Endothelial cell of umbilical vein (primary cell): ENCODE results near the gene TNFAIP8. TPM values are rescaled to one million over a fixed set of nuclear protein-coding genes. Genes with fewer than 3 reads are reported as not detected.
"Not testable (repeated sequence)": the region's sequence is repeated elsewhere in the genome, so short reads cannot be mapped to it uniquely, and the experiment has no call there.

Source experiments
- BruUV-seq: library from RNA; stranded (reverse); fragments of 400-500 nt; replicated peaks from 2 replicates; lab custom pipeline; 2021; lab: Mats Ljungman, UMichigan
- CTCF ChIA-PET: fragments of 300-600, 350-600 bp; sonication (Branson Sonifier 250); formaldehyde crosslinking; loops from one replicate; lab custom pipeline; 2021; ENCODE audit warnings: antibody characterized with exemption, inconsistent platforms; lab: Charles Lee
- POLR2A ChIA-PET: fragments of 300-600, 350-600 bp; sonication (Branson Sonifier 250); formaldehyde crosslinking; loops from one replicate; lab custom pipeline; 2021; ENCODE audit warnings: antibody characterized with exemption, inconsistent platforms; lab: Charles Lee
- DNase-seq: peaks from one replicate; pipeline ENCODE4 v3.0.0-alpha.2; 2011; ENCODE audit warnings: low read depth, low spot score
- FAIRE-seq: peaks from 2 replicates; lab custom pipeline; 2011; peaks lifted over from hg19 to GRCh38; lab: Jason Lieb, UNC
- H2AFZ ChIP-seq: 2 replicates; pipeline ENCODE4 v1.6.0; 2012; ENCODE audit warnings: low read depth, low read length, control low read depth, inconsistent platforms
- H3K27ac ChIP-seq: 2 replicates; pipeline ENCODE4 v1.5.1; 2011; ENCODE audit warnings: low read depth, mild to moderate bottlenecking, control low read depth, low read length, moderate library complexity; ENCODE audit not compliant: insufficient read depth
- H3K27me3 ChIP-seq, 2 experiments: 2 replicates each; pipeline versions ENCODE4 v1.6.0 to v1.6.1; 2011; ENCODE audit warnings: low read length in 2 of 2, mixed read lengths in 1 of 2; ENCODE audit not compliant: control insufficient read depth in 2 of 2, insufficient read depth in 2 of 2
- H3K36me3 ChIP-seq, 2 experiments: 2 replicates in 1 of 2; 3 replicates in 1 of 2; pipeline ENCODE4 v1.5.1; 2011; ENCODE audit warnings: low read length in 2 of 2, mild to moderate bottlenecking in 1 of 2, moderate library complexity in 1 of 2; ENCODE audit not compliant: control insufficient read depth in 2 of 2, insufficient read depth in 2 of 2; ENCODE audit errors: extremely low read depth in 1 of 2
- H3K4me1 ChIP-seq: 3 replicates; pipeline ENCODE4 v1.5.1; 2011; ENCODE audit warnings: mild to moderate bottlenecking, low read length; ENCODE audit not compliant: control insufficient read depth, insufficient read depth; ENCODE audit errors: extremely low read depth
- H3K4me2 ChIP-seq: 2 replicates; pipeline ENCODE4 v1.6.1; 2011; ENCODE audit warnings: low read length, control low read depth, mixed read lengths; ENCODE audit not compliant: insufficient read depth
- H3K4me3 ChIP-seq, 3 experiments: fragments of 200-600 bp in 1 of 3; sonication (generic), shearing (Covaris generic) in 1 of 3; replicated peaks in 1 of 3; 2 replicates each; pipeline ENCODE4 v1.5.1; 2011 to 2016; ENCODE audit warnings: control low read depth in 3 of 3, low read length in 3 of 3, mild to moderate bottlenecking in 2 of 3, inconsistent platforms in 1 of 3, low read depth in 1 of 3, moderate library complexity in 1 of 3; ENCODE audit not compliant: insufficient read depth in 1 of 3
- H3K79me2 ChIP-seq: 2 replicates; pipeline ENCODE4 v1.6.0; 2012; ENCODE audit warnings: low read length, inconsistent platforms; ENCODE audit not compliant: control insufficient read depth, insufficient read depth
- H3K9ac ChIP-seq: replicated peaks from 2 replicates; pipeline ENCODE3; 2011; ENCODE audit warnings: low read length, control low read depth; ENCODE audit not compliant: insufficient read depth; ENCODE audit errors: extremely low read depth
- H3K9me1 ChIP-seq: replicated peaks from 3 replicates; pipeline ENCODE4 v1.6.0; 2011; ENCODE audit warnings: mild to moderate bottlenecking, low read length; ENCODE audit not compliant: control insufficient read depth, insufficient read depth; ENCODE audit errors: extremely low read depth
- H3K9me3 ChIP-seq: replicated peaks from 2 replicates; pipeline ENCODE4 v1.5.1; 2012; ENCODE audit warnings: low read length, inconsistent platforms; ENCODE audit not compliant: control insufficient read depth, insufficient read depth
- H4K20me1 ChIP-seq: replicated peaks from 2 replicates; pipeline ENCODE3; 2011; ENCODE audit warnings: mild to moderate bottlenecking, low read length; ENCODE audit not compliant: control insufficient read depth, insufficient read depth; ENCODE audit errors: extremely low read depth
- CTCF ChIP-seq, 2 donors: IDR thresholded peaks; 1 replicate in 1 of 2; 2 replicates in 1 of 2; pipeline ENCODE4 v1.5.1; 2011; ENCODE audit warnings: low read length in 2 of 2, mild to moderate bottlenecking in 2 of 2, moderate library complexity in 2 of 2, control low read depth in 1 of 2, inconsistent platforms in 1 of 2, low read depth in 1 of 2; ENCODE audit not compliant: insufficient read depth in 1 of 2; ENCODE audit errors: extremely low read depth in 1 of 2
- EZH2 ChIP-seq: IDR thresholded peaks from 2 replicates; pipeline ENCODE4 v1.6.1; 2012; ENCODE audit warnings: borderline replicate concordance, low read depth, mild to moderate bottlenecking, moderate library complexity, low read length, inconsistent platforms; ENCODE audit not compliant: severe bottlenecking
- FOS ChIP-seq: IDR thresholded peaks from 2 replicates; pipeline ENCODE4 v1.6.1; 2011; ENCODE audit warnings: mild to moderate bottlenecking, low read length, moderate library complexity, borderline replicate concordance; ENCODE audit not compliant: insufficient read depth
- GATA2 ChIP-seq: IDR thresholded peaks from 2 replicates; pipeline ENCODE4 v1.7.0; 2011; ENCODE audit warnings: low read depth, mild to moderate bottlenecking, moderate library complexity, mixed read lengths, low read length; ENCODE audit not compliant: insufficient read length, insufficient read depth
- JUN ChIP-seq: IDR thresholded peaks from 2 replicates; pipeline ENCODE4 v1.6.1; 2011; ENCODE audit warnings: borderline replicate concordance, low read depth; ENCODE audit not compliant: insufficient read length, insufficient read depth
- MAX ChIP-seq: IDR thresholded peaks from 2 replicates; pipeline ENCODE4 v1.6.1; 2011; ENCODE audit not compliant: insufficient read depth, insufficient read length
- MYC ChIP-seq: IDR thresholded peaks from one replicate; pipeline ENCODE4 v1.6.1; 2011; ENCODE audit warnings: mild to moderate bottlenecking, low read depth, low read length
- POLR2A ChIP-seq: IDR thresholded peaks from 2 replicates; pipeline ENCODE4 v1.6.1; 2012; ENCODE audit warnings: low read depth, mild to moderate bottlenecking, control low read depth, low read length
- POLR2AphosphoS5 ChIP-seq: IDR thresholded peaks from 2 replicates; pipeline ENCODE4 v1.6.1; 2012; ENCODE audit warnings: low read depth, mild to moderate bottlenecking, control low read depth, low read length, moderate library complexity; ENCODE audit not compliant: insufficient read depth
- dilution Hi-C: fragments of 300-500 bp; cut with MboI; formaldehyde crosslinking; loops from one replicate; pipeline ENCODE4 v1.15.0; 2019; ENCODE audit warnings: low sequenced_read_pairs; ENCODE audit not compliant: extremely low pct_ligation_motif_present
- intact Hi-C: fragments of 100-400 bp; cut with micrococcal nuclease; formaldehyde crosslinking; loops from one replicate; pipeline ENCODE4 v1.10.0; 2022
- polyA plus RNA-seq, 4 experiments: library from polyadenylated mRNA; depleted of rRNA in 3 of 4; stranded (reverse) in 3 of 4; unstranded in 1 of 4; fragments of >200 nt; gene quantifications; 2 replicates each; pipeline versions ENCODE4 v1.2.1 to v1.2.3, GENCODE V29; 2011 to 2012; ENCODE audit warnings: missing spikeins in 1 of 4
- total RNA-seq: library from RNA; stranded (reverse); gene quantifications from 2 replicates; pipeline ENCODE4 v1.2.3, GENCODE V29; 2021

The TNFAIP8 gene
- total and polyA plus RNA-seq, 2 donors (not counting 3 experiments of a cell fraction or from before 2014, with no cell fraction given): 4.7 to 7.4 TPM

GRCh38 chr5:119439140-119439631 is 83.4 kb downstream of the TNFAIP8 start:
- Histone ChIP-seq H3K4me1 (no peaks in the 10 kb centered on the region), H2AFZ (no peak overlapping the region), H3K79me2 (no peaks in the 10 kb centered on the region), H3K36me3 (no peaks in the 10 kb centered on the region), H3K27me3 (peaks cover 2 to 4% of the 10 kb centered on the region in 2 experiments), H4K20me1 (no peaks in the 10 kb centered on the region), H3K9me1 (no peaks in the 10 kb centered on the region), H3K27ac (no peak overlapping the region), H3K9me3 (no peaks in the 10 kb centered on the region), H3K4me3 (no peak overlapping the region), H3K9ac (no peak overlapping the region), H3K4me2 (no peak overlapping the region)
- FAIRE-seq (no peak), DNase-seq (no peak)
- dilution Hi-C loops: no loop called here
- CTCF ChIA-PET: interaction anchor here (2.3 kb wide), 1 partner anchor 451 kb away, joined by 4 read pairs; the partner anchor contains the start of gene DTWD2
- BruUV-seq: no TSS peak
- no peak for TF ChIP-seq POLR2AphosphoS5
- no peak for TF ChIP-seq CTCF (IDR thresholded peaks at IDR 0.05; ENCODE audit: extremely low read depth in 1 of 2, insufficient read depth in 1 of 2, low read depth in 1 of 2, low read length in 2 of 2)
- TF ChIP-seq JUN: no peak
- TF ChIP-seq MAX: no peak
- TF ChIP-seq FOS: no peak
- TF ChIP-seq EZH2: no peak
- no peak for TF ChIP-seq POLR2A
- no peak for TF ChIP-seq MYC
- no peak for TF ChIP-seq GATA2
- intact Hi-C loops: no loop called here
- POLR2A ChIA-PET: no interaction called here

GRCh38 chr5:119439632-119440031 is 83.8 kb downstream of the TNFAIP8 start:
- H3K9me1 ChIP-seq, H3K9me3 ChIP-seq, H3K36me3 ChIP-seq, H3K4me1 ChIP-seq, H3K9ac ChIP-seq, dilution Hi-C loops, H3K4me3 ChIP-seq, H3K4me2 ChIP-seq, FAIRE-seq, intact Hi-C loops, H3K27ac ChIP-seq, H4K20me1 ChIP-seq, H2AFZ ChIP-seq, POLR2A ChIA-PET, DNase-seq, H3K79me2 ChIP-seq, H3K27me3 ChIP-seq, BruUV-seq: not testable (repeated sequence)
- CTCF ChIA-PET: interaction anchor here (1.1 to 2.3 kb wide), 2 partner anchors 417 to 452 kb away, joined by 3 to 4 read pairs; partner anchors contain the start of gene DTWD2

GRCh38 chr5:119444643-119445042 is 88.8 kb downstream of the TNFAIP8 start:
- dilution Hi-C loops, DNase-seq, POLR2A ChIA-PET, BruUV-seq, H3K4me3 ChIP-seq, H2AFZ ChIP-seq, H3K9me1 ChIP-seq, H4K20me1 ChIP-seq, CTCF ChIA-PET, H3K27me3 ChIP-seq, H3K4me2 ChIP-seq, H3K9ac ChIP-seq, H3K36me3 ChIP-seq, FAIRE-seq, H3K27ac ChIP-seq, H3K4me1 ChIP-seq, H3K9me3 ChIP-seq, H3K79me2 ChIP-seq, intact Hi-C loops: not testable (repeated sequence)
